Measurements from ENCODE around the gene PARD3.

PARD3 gene

GRCh38 chr10:34581801-34582532, 233.1 kb downstream of the PARD3 start:
- FAIRE-seq: no peak
- no peak for TF ChIP-seq CTCF (IDR thresholded peaks at IDR 0.05; ENCODE audit: insufficient read depth, missing control alignments)
- no peak for DNase-seq (ENCODE audit: insufficient read length, low spot score)

GRCh38 chr10:34580643-34581042, 234.5 kb downstream of the PARD3 start:
- TF ChIP-seq CTCF (IDR thresholded peaks at IDR 0.05; ENCODE audit: insufficient read depth, missing control alignments): no peak
- DNase-seq (ENCODE audit: insufficient read length, low spot score) (no peak), FAIRE-seq (no peak)

GRCh38 chr10:34580214-34580613, 234.9 kb downstream of the PARD3 start:
- FAIRE-seq: no peak
- no peak for DNase-seq (ENCODE audit: insufficient read length, low spot score)
- TF ChIP-seq CTCF (IDR thresholded peaks at IDR 0.05; ENCODE audit: insufficient read depth, missing control alignments): no peak

- no peak for TF ChIP-seq CTCF (IDR thresholded peaks at IDR 0.05; ENCODE audit: insufficient read depth, missing control alignments)
- DNase-seq (ENCODE audit: insufficient read length, low spot score): no peak
- FAIRE-seq: no peak
Measured at GRCh38 chr10:34578468-34578867, 236.6 kb downstream of the PARD3 start.

- FAIRE-seq: peak; percentile 35
- TF ChIP-seq CTCF (IDR thresholded peaks at IDR 0.05; ENCODE audit: insufficient read depth, missing control alignments): no peak
- DNase-seq (ENCODE audit: insufficient read length, low spot score): no peak
Measured at GRCh38 chr10:34576797-34577196, 238.3 kb downstream of the PARD3 start.

GRCh38 chr10:34575882-34576281, 239.2 kb downstream of the PARD3 start:
- no peak for FAIRE-seq
- TF ChIP-seq CTCF (IDR thresholded peaks at IDR 0.05; ENCODE audit: insufficient read depth, missing control alignments): no peak
- no peak for DNase-seq (ENCODE audit: insufficient read length, low spot score)

GRCh38 chr10:34574353-34574934, 240.7 kb downstream of the PARD3 start:
- TF ChIP-seq CTCF (IDR thresholded peaks at IDR 0.05; ENCODE audit: insufficient read depth, missing control alignments): no peak
- DNase-seq (ENCODE audit: insufficient read length, low spot score): no peak
- no peak for FAIRE-seq

Data from D721Med (cell line).